Measurements from ENCODE around the gene APBB1IP.

GRCh38 chr10:26408858-26409494 is 29.2 kb upstream of the APBB1IP start:
- TF ChIP-seq REST (tag by site-specific recombination; IDR thresholded peaks at IDR 0.05) = no peak
- no peak for TF ChIP-seq CTCF (tag by site-specific recombination; IDR thresholded peaks at IDR 0.05)
- no peak for TF ChIP-seq ZNF292 (tag by site-specific recombination; IDR thresholded peaks at IDR 0.05; ENCODE audit: borderline replicate concordance, low read depth)
- no peak for TF ChIP-seq ZNF274 (IDR thresholded peaks at IDR 0.05; ENCODE audit: low read length)
- no peak for TF ChIP-seq ZNF274 (tag by site-specific recombination; IDR thresholded peaks at IDR 0.05; ENCODE audit: borderline replicate concordance)
- TF ChIP-seq SP7 (tag by site-specific recombination; IDR thresholded peaks at IDR 0.05) = no peak
- no peak for TF ChIP-seq ATF2 (tag by site-specific recombination; IDR thresholded peaks at IDR 0.05; ENCODE audit: low read depth)
- TF ChIP-seq SCRT1 (tag by site-specific recombination; IDR thresholded peaks at IDR 0.05; ENCODE audit: borderline replicate concordance) = no peak
- TF ChIP-seq EGR2 (tag by site-specific recombination; IDR thresholded peaks at IDR 0.05; ENCODE audit: low read depth) = no peak

All from HEK293 (cell line).